Gastrocnemius medialis (tissue), 4 donors: ENCODE measurements around the gene CRACDL.

Experiments used
- CTCF ChIP-seq, 5 experiments: fragments of 450-650 bp in 3 of 5; fragments of 200-600 bp in 2 of 5; sonication (generic) in 2 of 5; IDR thresholded peaks in 4 of 5; conservative IDR thresholded peaks in 1 of 5; 1 replicate in 4 of 5; 2 replicates in 1 of 5; pipeline ENCODE4 v1.5.1; 2016 to 2019; ENCODE audit warnings: antibody characterized with exemption in 5 of 5, mild to moderate bottlenecking in 3 of 5, moderate library complexity in 3 of 5
- POLR2A ChIP-seq, 2 donors: fragments of 450-650 bp; IDR thresholded peaks; one replicate each; pipeline ENCODE4 v1.6.1; 2017; ENCODE audit warnings: antibody characterized with exemption in 2 of 2, mild to moderate bottlenecking in 2 of 2, moderate library complexity in 2 of 2

- TF ChIP-seq POLR2A (IDR thresholded peaks at IDR 0.05) (no peak), CTCF (IDR thresholded peaks at IDR 0.05 in 4 of 5, conservative IDR thresholded peaks at IDR 0.05 in 1 of 5) (no peak)
Measured at GRCh38 chr2:98895901-98896300, 40.1 kb downstream of the CRACDL start.
